Neural crest cell (in vitro differentiated cells): ENCODE measurements around the gene RBBP8NL. TPM values are rescaled to one million over a fixed set of nuclear protein-coding genes. Genes with fewer than 3 reads are reported as not detected.

ENCODE experiments used
- DNase-seq: peaks from one replicate; pipeline ENCODE4 v3.0.0; 2021; ENCODE audit warnings: low read depth, mixed read lengths, low spot score
- H3K27ac Mint-ChIP-seq: one replicate; pipeline ENCODE4 v1.8.0; 2021; ENCODE audit warnings: mild to moderate bottlenecking, mixed read lengths; ENCODE audit not compliant: unreplicated experiment
- H3K27me3 Mint-ChIP-seq: 2 replicates; pipeline ENCODE4 v1.8.0; 2021; ENCODE audit warnings: low read depth, mild to moderate bottlenecking, mixed read lengths
- H3K36me3 Mint-ChIP-seq: 2 replicates; pipeline ENCODE4 v1.8.0; 2021; ENCODE audit warnings: low read depth, mild to moderate bottlenecking, mixed read lengths
- H3K4me1 Mint-ChIP-seq: 2 replicates; pipeline ENCODE4 v1.8.0; 2021; ENCODE audit warnings: mixed read lengths
- H3K4me3 Mint-ChIP-seq: one replicate; pipeline ENCODE4 v1.8.0; 2021; ENCODE audit warnings: mild to moderate bottlenecking, mixed read lengths
- H3K9me3 Mint-ChIP-seq: 2 replicates; pipeline ENCODE4 v1.8.0; 2021; ENCODE audit warnings: mixed read lengths
- total RNA-seq: library from RNA; stranded (reverse); gene quantifications from 2 replicates; pipeline ENCODE4 v1.2.1, GENCODE V29; 2021
- TF ChIP-seq, protein P1 (sequence below): fragments of 200-600 bp; sonication (generic); conservative IDR thresholded peaks from 2 replicates; pipeline ENCODE4 v1.5.0; 2021; ENCODE audit warnings: antibody characterized with exemption, mild to moderate bottlenecking

Gene RBBP8NL
- total RNA-seq, 1 donor from 2014 or later = not detected

- H3K27ac Mint-ChIP-seq = no peak overlapping the region
- H3K36me3 Mint-ChIP-seq = no peaks in the 10 kb centered on the region
- peaks cover 11% of the 10 kb centered on the region for H3K4me1 Mint-ChIP-seq
- peak overlapping the region; percentile 88 for H3K4me3 Mint-ChIP-seq
- peaks cover 5% of the 10 kb centered on the region for H3K27me3 Mint-ChIP-seq
- DNase-seq = no peak
- TF ChIP-seq, protein P1, sequence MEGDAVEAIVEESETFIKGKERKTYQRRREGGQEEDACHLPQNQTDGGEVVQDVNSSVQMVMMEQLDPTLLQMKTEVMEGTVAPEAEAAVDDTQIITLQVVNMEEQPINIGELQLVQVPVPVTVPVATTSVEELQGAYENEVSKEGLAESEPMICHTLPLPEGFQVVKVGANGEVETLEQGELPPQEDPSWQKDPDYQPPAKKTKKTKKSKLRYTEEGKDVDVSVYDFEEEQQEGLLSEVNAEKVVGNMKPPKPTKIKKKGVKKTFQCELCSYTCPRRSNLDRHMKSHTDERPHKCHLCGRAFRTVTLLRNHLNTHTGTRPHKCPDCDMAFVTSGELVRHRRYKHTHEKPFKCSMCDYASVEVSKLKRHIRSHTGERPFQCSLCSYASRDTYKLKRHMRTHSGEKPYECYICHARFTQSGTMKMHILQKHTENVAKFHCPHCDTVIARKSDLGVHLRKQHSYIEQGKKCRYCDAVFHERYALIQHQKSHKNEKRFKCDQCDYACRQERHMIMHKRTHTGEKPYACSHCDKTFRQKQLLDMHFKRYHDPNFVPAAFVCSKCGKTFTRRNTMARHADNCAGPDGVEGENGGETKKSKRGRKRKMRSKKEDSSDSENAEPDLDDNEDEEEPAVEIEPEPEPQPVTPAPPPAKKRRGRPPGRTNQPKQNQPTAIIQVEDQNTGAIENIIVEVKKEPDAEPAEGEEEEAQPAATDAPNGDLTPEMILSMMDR = no peak
- no peaks in the 10 kb centered on the region for H3K9me3 Mint-ChIP-seq
These were observed 21.3 kb downstream of the RBBP8NL start for GRCh38 chr20:62405981-62406513.

DNA sequence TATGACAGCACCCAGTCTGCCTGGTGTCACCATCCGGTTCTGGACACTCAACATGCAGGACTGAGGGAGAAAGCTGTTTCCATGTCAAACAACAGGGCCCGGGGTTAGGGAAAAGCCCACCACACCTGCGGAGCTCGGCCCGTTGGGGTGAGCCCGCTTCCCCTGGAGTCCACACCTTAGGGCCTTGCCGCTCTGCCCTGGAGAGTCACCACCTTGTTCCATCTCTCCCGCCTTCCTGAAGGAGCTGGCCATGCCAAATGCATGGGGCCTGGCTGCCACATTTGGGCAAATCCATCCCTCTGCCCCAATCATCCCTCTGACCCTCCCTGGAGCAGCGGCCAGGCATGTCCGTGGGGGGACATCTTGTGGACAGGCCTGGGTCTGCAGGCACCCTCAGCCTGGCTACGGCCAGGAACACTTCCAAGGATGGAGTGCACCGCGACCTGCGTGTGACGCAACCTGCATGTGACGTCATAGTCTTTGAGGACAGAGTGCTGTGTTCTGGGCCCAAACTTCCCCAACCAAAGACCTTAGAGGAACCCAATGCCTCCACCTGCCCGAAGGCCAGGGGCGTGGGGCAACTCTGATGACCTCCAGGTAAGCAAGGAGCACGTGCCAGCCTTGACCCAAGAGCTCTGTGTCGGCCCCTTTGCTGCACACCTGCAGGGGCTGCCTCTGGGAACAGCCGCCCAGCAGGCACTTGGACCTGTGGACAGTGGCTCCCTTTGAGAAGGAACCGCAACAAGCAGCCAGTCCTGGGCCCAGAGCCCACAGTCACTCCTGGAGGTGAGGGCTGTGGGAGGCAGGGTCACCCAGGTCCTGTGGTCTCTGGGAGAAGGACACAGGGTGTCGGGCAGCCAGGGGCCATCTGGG is 22.0 kb downstream of the RBBP8NL start:
- peak overlapping the region; percentile 88 for H3K4me3 Mint-ChIP-seq
- DNase-seq = peak; percentile 59
- TF ChIP-seq, protein P1 = peak; percentile 62
- peaks cover 3% of the 10 kb centered on the region for H3K36me3 Mint-ChIP-seq
- H3K27ac Mint-ChIP-seq = no peak overlapping the region
- no peaks in the 10 kb centered on the region for H3K9me3 Mint-ChIP-seq
- H3K4me1 Mint-ChIP-seq = peaks cover 11% of the 10 kb centered on the region
- H3K27me3 Mint-ChIP-seq = peaks cover 5% of the 10 kb centered on the region

DNA sequence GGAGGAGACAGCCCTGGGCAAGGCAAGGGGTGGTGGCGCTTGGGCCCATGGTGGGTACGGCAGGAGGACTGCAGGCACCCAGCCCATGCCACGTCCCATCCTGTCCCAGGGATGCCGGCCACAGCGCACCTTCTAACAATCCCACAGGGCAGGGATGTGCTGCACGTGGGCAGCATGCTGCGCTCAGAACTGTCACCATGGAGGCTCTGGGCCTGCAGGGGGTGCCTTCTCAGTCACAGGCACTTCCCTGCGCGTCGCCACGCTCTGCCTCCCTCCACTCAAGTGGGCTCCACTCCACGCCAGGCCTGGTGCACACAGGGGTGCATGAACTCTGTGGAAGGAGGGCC is 22.6 kb downstream of the RBBP8NL start:
- H3K4me3 Mint-ChIP-seq = no peak overlapping the region
- peaks cover 5% of the 10 kb centered on the region for H3K27me3 Mint-ChIP-seq
- peaks cover 11% of the 10 kb centered on the region for H3K4me1 Mint-ChIP-seq
- H3K36me3 Mint-ChIP-seq = peaks cover 3% of the 10 kb centered on the region
- H3K9me3 Mint-ChIP-seq = no peaks in the 10 kb centered on the region
- DNase-seq = no peak
- H3K27ac Mint-ChIP-seq = no peak overlapping the region
- TF ChIP-seq, protein P1 = no peak

- Mint-ChIP-seq H3K4me3 (peak overlapping the region; percentile 74), H3K27ac (no peak overlapping the region), H3K27me3 (no peaks in the 10 kb centered on the region), H3K36me3 (peaks cover 3% of the 10 kb centered on the region), H3K4me1 (peaks cover 11% of the 10 kb centered on the region), H3K9me3 (no peaks in the 10 kb centered on the region)
- DNase-seq = no peak
- TF ChIP-seq, protein P1 = no peak
These were observed 23.1 kb downstream of the RBBP8NL start for GRCh38 chr20:62404112-62404665.

GRCh38 chr20:62403331-62403730 is 24.0 kb downstream of the RBBP8NL start:
- Mint-ChIP-seq H3K4me1 (peaks cover 11% of the 10 kb centered on the region), H3K4me3 (peak overlapping the region; percentile 74), H3K36me3 (peaks cover 3% of the 10 kb centered on the region), H3K27ac (no peak overlapping the region), H3K27me3 (no peaks in the 10 kb centered on the region), H3K9me3 (no peaks in the 10 kb centered on the region)
- TF ChIP-seq, protein P1 = no peak
- DNase-seq = no peak
